D721Med (cell line): ENCODE results near the gene GGT1.

Experiments
- DNase-seq: peaks from one replicate; pipeline ENCODE4 v3.0.0; 2011; ENCODE audit warnings: low spot score; ENCODE audit not compliant: insufficient read length
- FAIRE-seq: peaks from 2 replicates; lab custom pipeline; 2011; peaks lifted over from hg19 to GRCh38; lab: Jason Lieb, UNC
- TF ChIP-seq, protein P1 (sequence below): IDR thresholded peaks from 2 replicates; pipeline ENCODE4 v1.5.1; 2012; ENCODE audit warnings: mild to moderate bottlenecking, control low read depth; ENCODE audit not compliant: insufficient read depth; ENCODE audit errors: missing control alignments

GGT1 gene

DNA sequence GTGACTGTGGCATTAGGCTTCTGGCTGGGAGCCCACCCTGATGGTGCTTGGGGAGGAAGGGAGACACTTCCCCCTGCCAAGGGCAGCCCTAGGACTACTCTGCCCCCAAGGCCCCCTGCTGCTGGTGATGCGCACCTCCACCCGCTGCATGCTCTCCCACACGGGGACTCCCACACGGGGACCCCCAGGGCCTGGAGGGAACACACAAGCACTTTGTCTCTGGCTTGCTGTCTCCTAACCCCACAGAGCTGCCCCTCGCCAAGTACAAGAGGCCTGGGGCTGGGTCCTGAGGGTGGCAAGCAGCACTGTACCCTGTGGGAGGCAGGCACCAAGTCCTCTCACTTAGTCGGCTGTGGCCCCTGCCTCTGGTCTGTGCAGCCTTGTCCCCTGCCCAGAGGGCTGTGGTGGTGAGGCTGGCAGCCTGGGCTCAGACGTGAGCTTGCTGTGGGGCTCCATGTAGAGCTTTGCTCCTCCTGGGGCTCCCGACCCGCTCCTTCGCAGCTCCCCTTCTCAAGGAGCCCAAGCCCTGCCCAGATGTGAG, 18.1 kb upstream of the GGT1 start:
- DNase-seq (no peak), FAIRE-seq (no peak)
- TF ChIP-seq, protein P1, sequence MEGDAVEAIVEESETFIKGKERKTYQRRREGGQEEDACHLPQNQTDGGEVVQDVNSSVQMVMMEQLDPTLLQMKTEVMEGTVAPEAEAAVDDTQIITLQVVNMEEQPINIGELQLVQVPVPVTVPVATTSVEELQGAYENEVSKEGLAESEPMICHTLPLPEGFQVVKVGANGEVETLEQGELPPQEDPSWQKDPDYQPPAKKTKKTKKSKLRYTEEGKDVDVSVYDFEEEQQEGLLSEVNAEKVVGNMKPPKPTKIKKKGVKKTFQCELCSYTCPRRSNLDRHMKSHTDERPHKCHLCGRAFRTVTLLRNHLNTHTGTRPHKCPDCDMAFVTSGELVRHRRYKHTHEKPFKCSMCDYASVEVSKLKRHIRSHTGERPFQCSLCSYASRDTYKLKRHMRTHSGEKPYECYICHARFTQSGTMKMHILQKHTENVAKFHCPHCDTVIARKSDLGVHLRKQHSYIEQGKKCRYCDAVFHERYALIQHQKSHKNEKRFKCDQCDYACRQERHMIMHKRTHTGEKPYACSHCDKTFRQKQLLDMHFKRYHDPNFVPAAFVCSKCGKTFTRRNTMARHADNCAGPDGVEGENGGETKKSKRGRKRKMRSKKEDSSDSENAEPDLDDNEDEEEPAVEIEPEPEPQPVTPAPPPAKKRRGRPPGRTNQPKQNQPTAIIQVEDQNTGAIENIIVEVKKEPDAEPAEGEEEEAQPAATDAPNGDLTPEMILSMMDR = no peak

DNA sequence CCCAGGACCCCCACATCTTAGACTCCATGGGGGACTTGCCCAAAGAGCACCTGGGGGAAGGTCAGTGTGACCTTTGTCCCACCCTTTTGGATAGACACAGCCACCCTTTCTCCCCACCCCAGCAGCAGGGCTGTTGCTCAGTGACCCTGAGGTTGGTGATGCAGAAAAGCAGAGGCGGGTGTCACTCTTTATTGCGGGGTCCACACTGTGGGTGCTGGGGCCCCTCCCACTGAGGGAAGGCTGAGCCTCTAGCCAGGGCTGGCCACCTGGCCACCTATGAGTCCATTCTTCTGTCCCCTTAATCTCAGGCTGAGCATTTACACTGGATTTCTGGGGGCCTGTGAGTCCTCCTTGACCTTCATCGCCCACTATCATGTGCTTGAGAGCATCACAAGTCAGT, 17.5 kb upstream of the GGT1 start:
- FAIRE-seq (no peak), DNase-seq (no peak)
- TF ChIP-seq, protein P1 = no peak

DNA sequence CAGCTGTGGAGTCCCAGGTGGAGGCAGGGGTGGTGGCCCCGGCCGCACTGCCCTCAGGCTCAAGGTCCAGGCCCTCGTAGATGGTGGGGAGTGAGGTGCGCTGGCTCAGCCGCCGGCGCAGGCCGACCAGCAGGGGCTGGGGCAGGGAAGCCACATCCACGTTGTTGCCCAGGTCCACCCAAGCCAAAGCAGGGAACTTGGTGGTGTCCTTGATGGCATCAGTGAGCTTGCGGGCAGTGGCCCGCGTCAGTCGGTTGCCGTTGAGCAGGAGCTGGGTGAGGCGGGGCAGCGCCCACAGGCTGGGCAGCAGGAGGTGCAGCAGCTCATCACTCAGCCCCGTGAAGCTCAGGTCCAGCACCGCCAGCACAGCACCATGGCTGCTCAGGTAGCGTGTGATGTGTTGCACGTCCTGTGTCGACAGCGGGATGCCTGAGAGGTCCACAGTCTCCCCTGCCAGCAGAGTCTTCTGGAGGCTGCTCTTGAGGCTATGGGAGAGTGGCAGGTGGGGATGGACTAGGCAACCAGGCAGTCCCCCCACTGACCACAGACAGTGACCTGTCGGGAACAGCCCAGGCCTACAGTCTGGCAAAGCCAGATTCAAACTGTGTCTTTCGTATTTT, 17.0 kb upstream of the GGT1 start:
- FAIRE-seq (no peak), DNase-seq (no peak)
- TF ChIP-seq, protein P1 = no peak

DNA sequence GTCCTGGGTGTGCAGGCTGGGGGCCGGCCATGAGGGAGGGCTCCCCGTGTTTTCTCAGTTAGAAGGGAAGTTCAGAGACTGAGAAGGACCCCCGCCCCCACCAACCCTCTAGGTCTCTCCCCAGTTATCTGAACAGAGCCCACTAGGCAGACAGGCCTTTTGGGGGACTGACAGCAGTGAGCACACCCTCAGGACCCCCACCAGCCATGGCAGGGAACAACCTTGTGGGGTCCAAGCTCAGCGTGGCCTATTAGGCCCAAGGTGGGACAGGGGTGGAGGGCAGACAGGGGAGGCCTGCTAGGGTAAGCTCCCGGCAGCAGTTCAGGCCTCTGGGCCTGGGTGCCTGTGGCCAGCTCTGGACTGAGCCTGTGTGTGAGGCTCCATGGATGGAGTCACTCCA, 15.7 kb upstream of the GGT1 start:
- FAIRE-seq = no peak
- TF ChIP-seq, protein P1 = no peak

DNA sequence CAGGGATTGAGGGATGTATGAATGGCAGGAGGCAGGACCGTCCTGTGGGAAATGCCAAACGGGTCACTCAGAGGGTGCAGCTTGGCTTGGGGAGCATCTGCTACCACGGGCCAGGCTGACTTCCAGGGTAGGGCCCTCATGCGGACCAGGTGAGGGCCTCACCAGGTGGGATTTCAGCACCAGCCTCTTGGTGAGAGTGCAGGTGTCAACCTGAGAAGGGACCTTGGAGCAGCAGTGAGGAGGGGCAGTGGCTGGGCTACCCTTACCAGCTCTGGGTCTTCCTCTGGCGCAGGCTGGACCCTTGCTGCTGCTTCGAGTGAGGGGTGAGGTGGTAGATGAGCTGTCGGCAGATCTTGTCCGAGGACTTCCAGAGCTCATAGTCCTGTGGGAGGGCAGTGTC, 15.0 kb upstream of the GGT1 start:
- no peak for DNase-seq
- FAIRE-seq = no peak
- TF ChIP-seq, protein P1 = no peak

More for the DNA sequence above, 15.7 kb upstream of the GGT1 start:
- no peak for DNase-seq

DNA sequence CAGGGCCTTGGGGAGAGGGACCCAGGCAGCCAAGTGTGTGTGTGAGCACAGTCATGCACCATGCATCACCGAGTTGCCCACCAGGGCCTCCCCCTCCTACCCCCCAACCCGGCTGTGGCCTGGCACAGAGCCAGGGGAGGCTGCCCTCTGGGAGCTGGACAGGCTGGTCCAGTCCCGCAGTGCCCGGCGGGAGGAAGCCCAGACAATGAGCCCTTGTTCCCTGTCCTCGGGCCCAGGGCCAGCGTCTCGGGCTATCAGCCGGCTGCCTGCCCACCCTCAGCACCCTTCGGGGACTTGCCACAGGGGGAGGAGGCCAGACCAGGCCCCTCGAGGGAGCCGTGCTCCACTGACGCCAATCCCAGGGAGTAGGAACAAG, 14.6 kb upstream of the GGT1 start:
- TF ChIP-seq, protein P1 = no peak
- FAIRE-seq = no peak
- DNase-seq = no peak

DNA sequence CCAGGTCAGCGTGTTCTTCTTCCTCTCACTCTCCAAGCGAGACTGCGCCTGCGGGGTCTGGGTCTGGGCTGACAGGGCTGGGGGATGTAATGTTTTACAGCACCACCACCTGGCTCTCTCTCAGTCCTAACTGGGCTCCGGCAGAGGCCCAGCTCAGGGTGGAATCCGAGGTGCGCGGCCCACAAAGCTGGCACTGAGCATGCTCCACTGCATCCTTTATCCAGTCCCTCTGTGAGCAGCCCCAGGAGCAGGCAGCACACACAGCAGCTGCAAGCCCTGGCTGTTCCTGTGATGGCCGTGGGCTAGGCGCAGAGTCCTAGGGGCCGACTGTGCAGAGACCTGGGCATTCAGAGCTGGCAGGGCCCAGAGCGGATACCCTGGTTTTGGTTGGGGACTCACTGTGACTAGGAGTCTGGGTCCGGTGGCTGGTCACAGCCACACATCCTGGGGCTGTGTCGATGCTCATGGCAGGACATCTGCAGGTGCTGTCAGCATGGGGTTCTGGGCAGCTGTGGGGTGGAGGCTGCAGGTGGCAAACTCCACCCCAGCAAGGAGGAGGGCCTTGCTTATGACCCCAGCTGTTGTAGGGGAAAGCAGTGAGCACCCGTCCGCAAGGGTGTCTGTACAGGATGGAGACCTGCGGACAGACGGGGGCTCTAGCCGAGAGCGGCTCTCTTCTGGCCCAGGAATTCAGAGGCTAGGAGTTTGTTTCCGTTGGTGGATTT, 14.1 kb upstream of the GGT1 start:
- TF ChIP-seq, protein P1 = no peak
- FAIRE-seq (no peak), DNase-seq (no peak)
